Sigmoid colon (tissue), 7 donors: ENCODE measurements around the gene IL17RD. TPM values are rescaled to one million over a fixed set of nuclear protein-coding genes. Genes with fewer than 3 reads are reported as not detected.

Experiments
- DNase-seq: peaks from one replicate; pipeline ENCODE4 v3.0.0-alpha.2; 2019
- H3K27ac ChIP-seq, 4 donors: fragments of 200-600 bp; sonication (generic); one replicate each; pipeline ENCODE4 v1.5.1; 2016 to 2019; ENCODE audit warnings: mild to moderate bottlenecking in 1 of 4
- H3K27me3 ChIP-seq, 3 donors: fragments of 200-600 bp; sonication (generic); one replicate each; pipeline ENCODE4 v1.5.1; 2019; ENCODE audit warnings: mild to moderate bottlenecking in 1 of 3
- H3K36me3 ChIP-seq, 4 donors: fragments of 200-600 bp; sonication (generic); one replicate each; pipeline ENCODE4 v1.5.1; 2016 to 2019
- H3K4me1 ChIP-seq, 4 donors: fragments of 200-600 bp; sonication (generic); one replicate each; pipeline ENCODE4 v1.5.1; 2017 to 2019
- H3K4me3 ChIP-seq, 4 donors: fragments of 200-600 bp; sonication (generic); one replicate each; pipeline ENCODE4 v1.5.1; 2017 to 2019; ENCODE audit warnings: mild to moderate bottlenecking in 2 of 4, moderate library complexity in 1 of 4
- H3K9me3 ChIP-seq, 4 donors: fragments of 200-600 bp in 3 of 4; sonication (generic) in 3 of 4; one replicate each; pipeline versions ENCODE4 v1.5.1 to v1.6.1; 2013 to 2019
- EP300 ChIP-seq, 4 donors: sonication (generic); formaldehyde crosslinking; IDR thresholded peaks; one replicate each; pipeline ENCODE4 v1.6.1; 2017; ENCODE audit warnings: antibody characterized with exemption in 4 of 4
- POLR2A ChIP-seq, 2 donors: fragments of 450-650 bp; IDR thresholded peaks; one replicate each; pipeline ENCODE4 v1.6.1; 2016; ENCODE audit warnings: antibody characterized with exemption in 2 of 2, mild to moderate bottlenecking in 2 of 2, moderate library complexity in 2 of 2
- POLR2AphosphoS5 ChIP-seq, 4 donors: sonication (generic); formaldehyde crosslinking; IDR thresholded peaks; one replicate each; pipeline ENCODE4 v1.6.1; 2017; ENCODE audit warnings: antibody characterized with exemption in 4 of 4
- WGBS, 2 donors: extraction: QIAGEN DNeasy Blood & Tissue Kit; methylation state at CpG; one replicate each; pipeline ENCODE4 v1.1.7; 2013; 5-methylcytosine and 5-hydroxymethylcytosine counted together
- intact Hi-C: fragments of 100-400 bp; cut with DNase I; formaldehyde crosslinking; loops from one replicate; pipeline ENCODE4 v1.15.1; 2023
- polyA plus RNA-seq, 3 donors: library from polyadenylated mRNA; stranded (reverse); fragments of 200-250 nt; gene quantifications; one replicate each; pipeline ENCODE4 v1.2.3, GENCODE V29; 2013
- total RNA-seq, 4 donors: library from RNA; depleted of rRNA; stranded (reverse); fragments of >200 nt; gene quantifications; one replicate each; pipeline ENCODE4 v1.1.0, GENCODE V29; 2016
- TF ChIP-seq, protein P1 (sequence below), 4 experiments: fragments of 450-650 bp in 3 of 4; fragments of 200-600 bp in 1 of 4; IDR thresholded peaks; one replicate each; pipeline ENCODE4 v1.5.1; 2016 to 2019; ENCODE audit warnings: antibody characterized with exemption in 4 of 4, mild to moderate bottlenecking in 3 of 4, moderate library complexity in 2 of 4
- donor health status: healthy with polysubstance abuse.
- donor health status: Bipolar disorder and iron deficiency.
- donor health status: healthy.

Gene IL17RD
- total and polyA plus RNA-seq, 7 donors = under 0.01 to 46.8 (median 16.8) TPM

DNA sequence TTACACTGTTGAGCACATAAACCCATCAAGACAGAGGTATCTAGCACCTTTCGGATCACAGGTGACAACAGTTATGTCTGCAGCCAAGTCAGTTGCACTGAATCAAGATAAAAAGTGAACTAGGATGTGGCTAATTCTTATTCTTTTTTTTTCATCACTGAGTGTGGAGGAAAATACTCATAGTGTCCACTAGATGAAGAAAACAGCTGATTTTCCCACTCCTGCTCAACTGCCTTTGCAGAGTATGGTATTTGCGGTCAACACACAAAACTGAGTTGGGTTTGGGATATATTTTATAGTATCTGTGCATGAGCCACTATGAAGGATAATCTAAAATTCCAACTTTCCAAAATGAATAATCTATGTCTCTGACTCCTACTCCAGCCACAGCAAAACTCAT, 32.5 kb downstream of the IL17RD start:
- no peak for TF ChIP-seq POLR2A (IDR thresholded peaks at IDR 0.05)
- TF ChIP-seq, protein P1, sequence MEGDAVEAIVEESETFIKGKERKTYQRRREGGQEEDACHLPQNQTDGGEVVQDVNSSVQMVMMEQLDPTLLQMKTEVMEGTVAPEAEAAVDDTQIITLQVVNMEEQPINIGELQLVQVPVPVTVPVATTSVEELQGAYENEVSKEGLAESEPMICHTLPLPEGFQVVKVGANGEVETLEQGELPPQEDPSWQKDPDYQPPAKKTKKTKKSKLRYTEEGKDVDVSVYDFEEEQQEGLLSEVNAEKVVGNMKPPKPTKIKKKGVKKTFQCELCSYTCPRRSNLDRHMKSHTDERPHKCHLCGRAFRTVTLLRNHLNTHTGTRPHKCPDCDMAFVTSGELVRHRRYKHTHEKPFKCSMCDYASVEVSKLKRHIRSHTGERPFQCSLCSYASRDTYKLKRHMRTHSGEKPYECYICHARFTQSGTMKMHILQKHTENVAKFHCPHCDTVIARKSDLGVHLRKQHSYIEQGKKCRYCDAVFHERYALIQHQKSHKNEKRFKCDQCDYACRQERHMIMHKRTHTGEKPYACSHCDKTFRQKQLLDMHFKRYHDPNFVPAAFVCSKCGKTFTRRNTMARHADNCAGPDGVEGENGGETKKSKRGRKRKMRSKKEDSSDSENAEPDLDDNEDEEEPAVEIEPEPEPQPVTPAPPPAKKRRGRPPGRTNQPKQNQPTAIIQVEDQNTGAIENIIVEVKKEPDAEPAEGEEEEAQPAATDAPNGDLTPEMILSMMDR (IDR thresholded peaks at IDR 0.05) = peak in 2 of 4 experiments; percentile 18 to 38
- WGBS, 2 donors = 92 to 98% methylated on average over 2 of the region's 2 CpGs
- intact Hi-C loops = no loop called here

DNA sequence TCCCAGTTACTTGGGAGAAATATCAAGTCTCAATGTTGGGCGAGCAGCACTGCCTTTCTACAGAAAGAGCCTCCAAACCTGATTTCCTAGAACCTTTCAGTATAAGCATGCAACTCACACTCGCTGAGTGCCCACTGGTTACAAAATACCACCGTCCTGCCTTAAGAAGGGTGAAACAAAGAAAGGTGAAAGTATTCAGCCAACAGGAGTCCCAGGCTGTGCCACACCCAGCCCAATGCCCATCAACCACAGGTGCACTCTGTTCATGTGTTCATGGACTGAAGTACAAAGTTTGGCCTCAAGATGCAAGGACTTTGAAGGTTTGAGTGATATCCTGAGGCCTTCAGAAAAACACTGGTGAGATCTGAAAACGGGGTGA, 34.0 kb downstream of the IL17RD start:
- Histone ChIP-seq H3K27ac (peak overlapping the region in 2 of 4 donors; percentile 85 to 87), H3K4me1 (peaks cover 0 to 45% (median 31%) of the 10 kb centered on the region in 4 donors), H3K4me3 (no peak overlapping the region), H3K27me3 (no peaks in the 10 kb centered on the region), H3K9me3 (no peaks in the 10 kb centered on the region), H3K36me3 (no peaks in the 10 kb centered on the region)
- intact Hi-C loops = no loop called here
- TF ChIP-seq POLR2A (IDR thresholded peaks at IDR 0.05) (no peak), EP300 (IDR thresholded peaks at IDR 0.05) (no peak), POLR2AphosphoS5 (IDR thresholded peaks at IDR 0.05) (no peak)
- TF ChIP-seq, protein P1 (IDR thresholded peaks at IDR 0.05) = no peak
- 81 to 87% methylated on average over 4 of the region's 4 CpGs for WGBS, 2 donors
- DNase-seq = no peak

More for the DNA sequence above, 32.5 kb downstream of the IL17RD start:
- H3K36me3 ChIP-seq = no peaks in the 10 kb centered on the region
- H3K4me1 ChIP-seq = peaks cover 0 to 34% (median 19%) of the 10 kb centered on the region in 4 donors
- H3K27me3 ChIP-seq = no peaks in the 10 kb centered on the region
- no peak overlapping the region for H3K27ac ChIP-seq
- no peak overlapping the region for H3K4me3 ChIP-seq
- no peaks in the 10 kb centered on the region for H3K9me3 ChIP-seq
- no peak for DNase-seq

DNA sequence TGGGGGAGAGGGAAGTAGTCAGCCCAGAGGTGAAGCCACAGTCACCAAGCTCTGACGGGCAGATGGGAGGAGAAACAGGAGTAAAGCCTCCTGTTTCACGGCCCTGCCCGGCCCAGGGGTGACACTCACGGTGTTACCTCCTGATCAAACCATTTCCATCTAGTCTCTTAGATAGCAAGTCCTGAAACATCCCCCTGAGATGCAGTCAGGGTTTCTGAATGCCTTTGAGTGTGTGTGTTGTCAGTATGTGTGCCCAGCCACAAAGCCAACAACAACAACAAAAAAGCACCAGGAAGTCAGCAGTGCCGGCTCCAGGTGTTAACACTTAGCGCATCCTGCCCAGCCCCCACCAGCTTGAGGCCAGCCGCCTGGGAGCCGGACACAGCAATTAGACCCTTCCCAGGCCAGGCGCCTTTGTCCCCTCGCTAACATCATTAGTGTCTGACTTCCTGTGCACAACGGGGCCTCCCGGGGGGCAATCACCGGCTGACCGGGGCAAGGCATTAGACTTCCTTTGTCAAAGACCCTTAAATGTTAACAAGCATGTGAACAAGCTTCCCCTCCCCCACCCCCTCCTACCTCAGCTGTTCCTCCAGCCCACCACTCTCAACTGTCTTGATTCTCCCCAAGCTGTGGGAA, 34.5 kb downstream of the IL17RD start:
- TF ChIP-seq POLR2A (IDR thresholded peaks at IDR 0.05) (no peak), POLR2AphosphoS5 (IDR thresholded peaks at IDR 0.05) (no peak), EP300 (IDR thresholded peaks at IDR 0.05) (no peak)
- TF ChIP-seq, protein P1 (IDR thresholded peaks at IDR 0.05) = no peak
- DNase-seq = no peak
- intact Hi-C loops = no loop called here

DNA sequence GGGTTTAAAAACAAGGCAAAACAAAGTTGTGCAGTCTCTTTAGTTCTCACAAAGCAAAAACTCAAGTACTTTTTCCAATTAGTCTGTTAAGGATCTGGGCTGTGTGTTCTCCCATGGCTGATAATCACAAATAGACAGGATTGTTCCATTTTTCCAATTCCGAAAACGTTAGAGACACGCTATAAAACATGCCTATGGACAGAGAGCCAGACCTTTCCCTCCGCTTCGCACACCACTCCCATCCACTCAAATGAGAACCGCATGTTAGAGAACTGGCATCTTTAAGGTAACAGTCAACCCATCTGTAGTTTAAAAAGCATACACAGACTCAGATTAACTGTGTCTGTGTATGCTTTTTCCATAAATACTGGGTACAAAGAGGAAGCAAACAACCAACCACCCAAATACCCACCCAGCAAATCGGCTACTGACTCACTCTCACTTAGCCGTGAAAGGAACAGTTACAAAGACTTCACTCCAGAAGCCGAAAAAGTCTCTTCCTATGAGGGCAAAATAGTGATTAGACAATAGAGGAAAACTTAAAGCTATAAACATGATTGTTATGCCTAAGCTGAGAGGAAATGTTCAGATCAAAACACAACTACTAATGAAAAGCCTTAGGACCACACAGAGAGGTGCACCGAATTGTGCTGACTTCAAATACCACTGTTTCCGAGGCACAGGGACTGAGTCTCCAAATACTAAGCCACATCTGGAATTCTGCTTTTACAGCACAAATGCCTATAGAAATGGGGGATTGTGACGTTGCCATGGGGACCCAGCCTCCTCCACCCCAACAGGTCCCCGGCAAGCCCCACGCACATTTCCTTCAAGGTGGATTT, 36.1 kb downstream of the IL17RD start:
- Histone ChIP-seq H3K36me3 (no peaks in the 10 kb centered on the region), H3K4me1 (peaks cover 0 to 66% (median 43%) of the 10 kb centered on the region in 4 donors), H3K27me3 (no peaks in the 10 kb centered on the region), H3K9me3 (no peaks in the 10 kb centered on the region), H3K27ac (peak overlapping the region; percentile 53 to 87 (median 82)), H3K4me3 (peak overlapping the region in 3 of 4 donors; percentile 1 to 24 (median 11))
- WGBS, 2 donors = 86 to 88% methylated on average over 14 of the region's 14 CpGs
- TF ChIP-seq, protein P1 (IDR thresholded peaks at IDR 0.05) = no peak
- TF ChIP-seq EP300 (IDR thresholded peaks at IDR 0.05) = no peak
- TF ChIP-seq POLR2AphosphoS5 (IDR thresholded peaks at IDR 0.05) = no peak
- TF ChIP-seq POLR2A (IDR thresholded peaks at IDR 0.05) = no peak
- intact Hi-C loops = no loop called here
- no peak for DNase-seq

More for the DNA sequence above, 34.5 kb downstream of the IL17RD start:
- Histone ChIP-seq H3K9me3 (no peaks in the 10 kb centered on the region), H3K36me3 (no peaks in the 10 kb centered on the region), H3K27ac (peak overlapping the region in 3 of 4 donors; percentile 80 to 87 (median 85)), H3K4me3 (no peak overlapping the region), H3K27me3 (no peaks in the 10 kb centered on the region), H3K4me1 (peaks cover 0 to 50% (median 35%) of the 10 kb centered on the region in 4 donors)
- WGBS, 2 donors = 47 to 77% methylated on average over 14 of the region's 14 CpGs
